Metanephros (tissue), 1 donor: Measurements from ENCODE around the gene FAAP24. TPM values are rescaled to one million over a fixed set of nuclear protein-coding genes. Genes with fewer than 3 reads are reported as not detected.

Experiments
- total RNA-seq: library from RNA; depleted of rRNA; stranded (reverse); fragments of >200 nt; gene quantifications from one replicate; pipeline ENCODE4 v1.2.3, GENCODE V29; 2014

The FAAP24 gene, protein sequence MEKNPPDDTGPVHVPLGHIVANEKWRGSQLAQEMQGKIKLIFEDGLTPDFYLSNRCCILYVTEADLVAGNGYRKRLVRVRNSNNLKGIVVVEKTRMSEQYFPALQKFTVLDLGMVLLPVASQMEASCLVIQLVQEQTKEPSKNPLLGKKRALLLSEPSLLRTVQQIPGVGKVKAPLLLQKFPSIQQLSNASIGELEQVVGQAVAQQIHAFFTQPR
- 0.93 TPM for total RNA-seq

DNA sequence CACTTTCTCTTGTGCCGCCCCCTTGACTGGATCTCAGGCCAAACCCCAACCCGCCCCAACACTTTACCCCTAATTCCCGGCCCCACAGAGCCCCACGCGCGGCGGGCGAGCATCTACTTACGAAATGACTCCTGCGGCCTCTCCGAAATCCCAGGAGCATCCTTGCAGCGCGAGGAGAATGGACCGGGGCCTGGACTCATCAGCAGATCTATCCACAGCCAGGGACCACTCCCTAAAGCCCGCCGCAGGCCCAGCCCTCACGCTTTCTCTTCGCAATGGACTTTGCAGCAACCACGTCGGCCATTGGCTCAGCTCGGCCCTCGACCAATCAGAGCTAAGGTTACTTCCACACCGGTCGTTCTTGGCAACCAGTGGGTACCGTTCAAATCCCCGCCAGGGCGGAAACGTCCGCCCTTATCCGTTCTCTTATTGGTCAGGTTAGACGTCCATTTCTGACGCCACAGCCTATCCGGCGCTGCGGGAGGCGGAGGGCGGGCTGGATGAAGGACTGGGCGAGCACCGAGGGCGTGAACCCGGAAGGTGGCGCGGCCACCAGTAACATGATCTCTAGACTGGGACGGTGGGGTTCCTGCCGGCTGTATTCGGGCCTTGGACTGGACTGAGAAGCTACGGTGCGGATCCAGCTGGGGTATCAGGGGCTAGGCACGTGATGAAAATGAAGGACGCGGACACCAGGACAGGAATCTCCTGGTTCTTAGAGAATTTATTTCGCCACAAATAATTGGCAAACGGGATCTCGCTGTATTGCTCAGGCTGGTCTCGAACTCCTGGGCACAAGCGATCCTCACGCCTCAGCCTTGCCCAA is at the start of gene FAAP24, which contains the start of gene CEP89:
Gene FAAP24, plus strand, starts transcription at position 528 of the 826 bp plus-strand sequence. CDS start 955 bp downstream, outside the sequence.
Gene CEP89, minus strand, starts transcription at position 244 of the 826 bp plus-strand sequence. Its CDS starts 84 bp downstream, at position 160.

Other genes with a start within 250 kb of the FAAP24 start
- gene SLC7A9, start 102.5 kb upstream of the FAAP24 start, total RNA-seq, result 9.0 TPM
- gene CEP89, start 284 bp upstream of the FAAP24 start, total RNA-seq, result 15.2 TPM
- gene RHPN2, start 92.6 kb downstream of the FAAP24 start, total RNA-seq, result 22.0 TPM
- gene GPATCH1, start 108.9 kb downstream of the FAAP24 start, total RNA-seq, result 10.4 TPM
- gene WDR88, start 159.9 kb downstream of the FAAP24 start, total RNA-seq, result 0.18 TPM
- gene LRP3, start 222.1 kb downstream of the FAAP24 start, total RNA-seq, result 33.0 TPM